ENCODE results near the gene HMGN3. TPM values are rescaled to one million over a fixed set of nuclear protein-coding genes. Genes with fewer than 3 reads are reported as not detected.

Gene HMGN3
- total and polyA plus RNA-seq, 2 of the 4 experiments (the other 2 are of a cell fraction): 6.8 to 35.5 TPM

GRCh38 chr6:79231666-79232065 is 2.8 kb downstream of the HMGN3 start:
- no peak overlapping the region for H3K27ac ChIP-seq (ENCODE audit: insufficient read depth, low read length)
- H2AK5ac ChIP-seq (ENCODE audit: low read depth, low read length): no peak overlapping the region
- H2BK5ac ChIP-seq (ENCODE audit: low read depth, low read length, poor library complexity, severe bottlenecking): no peak overlapping the region
- BruUV-seq (replicated peaks): no TSS peak
- H3K9me3 ChIP-seq (ENCODE audit: control insufficient read depth, insufficient read depth, low read length): no peaks in the 10 kb centered on the region
- ATAC-seq (ENCODE audit: low read depth): no peak
- H3K14ac ChIP-seq (replicated peaks; ENCODE audit: low read depth, low read length): no peak overlapping the region
- H3K18ac ChIP-seq (ENCODE audit: low read depth, low read length): no peak overlapping the region
- H3K9me1 ChIP-seq (ENCODE audit: insufficient read depth, low read length): 0 out of 2 replicates have a peak, but pooled peaks cover 5% of the 10 kb centered on the region
- no peak overlapping the region for H3K4me3 ChIP-seq (ENCODE audit: insufficient read depth, low read depth, low read length)
- in situ Hi-C loops (cut with MboI; ENCODE audit: low sequenced_read_pairs) (no loop called here), intact Hi-C loops (cut with micrococcal nuclease) (loop anchor here (10.0 kb wide), 2 partner anchors 367 to 443 kb away; partner anchors contain the start of gene IRAK1BP1), dilution Hi-C loops (cut with HindIII; ENCODE audit: low sequenced_read_pairs, unreplicated experiment) (no loop called here)
- H3K23ac ChIP-seq (ENCODE audit: low read depth, low read length): no peak overlapping the region
- no peak overlapping the region for H2BK20ac ChIP-seq (ENCODE audit: low read depth, low read length)
- no peak overlapping the region for H3K9ac ChIP-seq (ENCODE audit: low read depth, low read length)
- H4K5ac ChIP-seq (ENCODE audit: low read depth, low read length): no peak overlapping the region
- no peak overlapping the region for H2AFZ ChIP-seq (replicated peaks; ENCODE audit: low read length, poor library complexity)
- no peaks in the 10 kb centered on the region for H3K36me3 ChIP-seq (ENCODE audit: control insufficient read depth, insufficient read depth, low read length)
- H2BK120ac ChIP-seq (ENCODE audit: low read depth, low read length): no peak overlapping the region
- DNase-seq: no peak
- TF ChIP-seq, protein P1, sequence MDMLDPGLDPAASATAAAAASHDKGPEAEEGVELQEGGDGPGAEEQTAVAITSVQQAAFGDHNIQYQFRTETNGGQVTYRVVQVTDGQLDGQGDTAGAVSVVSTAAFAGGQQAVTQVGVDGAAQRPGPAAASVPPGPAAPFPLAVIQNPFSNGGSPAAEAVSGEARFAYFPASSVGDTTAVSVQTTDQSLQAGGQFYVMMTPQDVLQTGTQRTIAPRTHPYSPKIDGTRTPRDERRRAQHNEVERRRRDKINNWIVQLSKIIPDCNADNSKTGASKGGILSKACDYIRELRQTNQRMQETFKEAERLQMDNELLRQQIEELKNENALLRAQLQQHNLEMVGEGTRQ (IDR thresholded peaks at IDR 0.05; ENCODE audit: low read depth, low read length): no peak
- no peak for TF ChIP-seq CEBPB (IDR thresholded peaks at IDR 0.05; ENCODE audit: low read depth, low read length)
- no peak for TF ChIP-seq MAZ (IDR thresholded peaks at IDR 0.05; ENCODE audit: borderline replicate concordance, low read depth, low read length)
- no peak for TF ChIP-seq RAD21 (IDR thresholded peaks at IDR 0.05; ENCODE audit: low read length)
- TF ChIP-seq BHLHE40 (IDR thresholded peaks at IDR 0.05; ENCODE audit: low read depth, low read length): no peak
- CTCF ChIA-PET: interaction anchor here (0.6 kb wide), 1 partner anchor 602 kb away, joined by 3 read pairs; no protein-coding TSS in a partner anchor
- no peaks in the 10 kb centered on the region for H3K4me1 ChIP-seq (ENCODE audit: control insufficient read depth, insufficient read depth, low read length)
- no peak overlapping the region for H4K91ac ChIP-seq (ENCODE audit: insufficient read depth, low read depth, low read length)
- peaks cover 11 to 21% of the 10 kb centered on the region in 2 experiments for H3K79me1 ChIP-seq (ENCODE audit: low read depth in 1 of 2, low read length in 2 of 2)
- no peaks in the 10 kb centered on the region for H3K27me3 ChIP-seq (ENCODE audit: control insufficient read depth, insufficient read depth, low read length)
- H2BK15ac ChIP-seq (ENCODE audit: low read depth, low read length): no peak overlapping the region
- H4K8ac ChIP-seq (ENCODE audit: low read depth in 2 of 2, low read length in 2 of 2): no peak overlapping the region
- H2AK9ac ChIP-seq (replicated peaks; ENCODE audit: low read depth, low read length, poor library complexity): no peak overlapping the region
- POLR2A ChIA-PET (ENCODE audit: unreplicated experiment): no interaction called here
- no peaks in the 10 kb centered on the region for H4K20me1 ChIP-seq (ENCODE audit: insufficient read depth, low read length)
- no peak overlapping the region for H3K4ac ChIP-seq (ENCODE audit: low read depth, low read length)
- H3K4me2 ChIP-seq (ENCODE audit: low read depth, low read length): no peak overlapping the region
- H3K56ac ChIP-seq (ENCODE audit: extremely low read depth, insufficient read depth, low read length): no peak overlapping the region
